SK-N-SH treated with all-trans-retinoic acid at 6 μM for 48 hours (cell line): ENCODE data around the gene NAIF1.

ENCODE experiments used
- CSDC2 ChIP-seq: fragments of 250-450 bp; sonication (Bioruptor Pico); IDR thresholded peaks from 2 replicates; pipeline ENCODE4 v1.5.0; 2020; ENCODE audit warnings: mild to moderate bottlenecking, moderate library complexity
- OSR1 ChIP-seq: fragments of 250-450 bp; sonication (Bioruptor Pico); IDR thresholded peaks from 2 replicates; pipeline ENCODE4 v1.8.0; 2022; ENCODE audit warnings: moderate library complexity, mild to moderate bottlenecking, inconsistent platforms
- PPARA ChIP-seq: fragments of 250-450 bp; sonication (Bioruptor Pico); IDR thresholded peaks from 2 replicates; pipeline ENCODE4 v1.5.0; 2020; ENCODE audit warnings: mild to moderate bottlenecking, borderline replicate concordance
- RARB ChIP-seq: fragments of 250-450 bp; sonication (Bioruptor Pico); IDR thresholded peaks from 2 replicates; pipeline ENCODE4 v1.8.0; 2021; ENCODE audit warnings: mild to moderate bottlenecking, moderate library complexity
- ZNF8 ChIP-seq: fragments of 450-650 bp; formaldehyde crosslinking; IDR thresholded peaks from 2 replicates; pipeline ENCODE4 v1.5.0; 2020; ENCODE audit warnings: mild to moderate bottlenecking, moderate library complexity

DNA sequence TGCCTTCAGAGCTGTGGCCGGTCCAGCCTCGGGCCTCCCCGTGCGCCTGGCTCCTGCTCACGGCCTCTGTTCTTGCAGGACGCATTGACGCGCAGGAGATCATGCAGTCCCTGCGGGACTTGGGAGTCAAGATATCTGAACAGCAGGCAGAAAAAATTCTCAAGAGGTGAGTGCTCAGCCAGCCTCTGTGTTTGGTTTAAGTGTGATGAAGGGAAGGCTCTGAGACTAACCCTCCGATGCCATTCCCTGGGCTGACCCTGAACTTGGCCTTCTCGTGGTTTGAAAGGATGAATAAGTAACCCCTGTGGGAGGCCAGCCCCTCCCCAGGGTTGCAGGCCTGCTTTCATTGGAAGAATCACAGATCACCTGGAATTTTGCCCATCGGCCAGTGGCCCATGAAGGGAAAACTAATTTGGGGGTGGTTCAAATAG is 34.1 kb upstream of the NAIF1 start:
- TF ChIP-seq OSR1 (CRISPR knock-in tag) (no peak), ZNF8 (CRISPR knock-in tag) (no peak), CSDC2 (CRISPR knock-in tag) (no peak), RARB (CRISPR knock-in tag) (no peak), PPARA (CRISPR knock-in tag) (no peak)
